Left ventricle myocardium inferior (tissue), 1 donor: ENCODE results near the gene GREB1. TPM values are rescaled to one million over a fixed set of nuclear protein-coding genes. Genes with fewer than 3 reads are reported as not detected.

Experiments
- DNase-seq: peaks from one replicate; pipeline ENCODE4 v3.0.0-alpha.2; 2020
- H3K27ac ChIP-seq: fragments of 200-600 bp; replicated peaks from 2 replicates; pipeline ENCODE4 v1.8.0; 2021
- H3K27me3 ChIP-seq: fragments of 200-600 bp; 2 replicates; pipeline ENCODE4 v1.8.0; 2021; ENCODE audit warnings: low read depth
- H3K36me3 ChIP-seq: fragments of 200-600 bp; 2 replicates; pipeline ENCODE4 v1.8.0; 2021
- H3K4me1 ChIP-seq: fragments of 200-600 bp; 2 replicates; pipeline ENCODE4 v1.8.0; 2021
- H3K4me3 ChIP-seq: fragments of 200-600 bp; 2 replicates; pipeline ENCODE4 v1.8.0; 2021; ENCODE audit warnings: mild to moderate bottlenecking, moderate library complexity
- H3K9me3 ChIP-seq: fragments of 200-600 bp; replicated peaks from 2 replicates; pipeline ENCODE4 v1.8.0; 2021
- CTCF ChIP-seq: fragments of 200-600 bp; IDR thresholded peaks from 2 replicates; pipeline ENCODE4 v1.8.0; 2021; ENCODE audit warnings: antibody characterized with exemption, mild to moderate bottlenecking, borderline replicate concordance
- intact Hi-C: fragments of 100-400 bp; cut with micrococcal nuclease; formaldehyde crosslinking; loops from one replicate; pipeline ENCODE4 v1.11.0; 2022
- total RNA-seq: library from RNA; stranded (reverse); fragmentation: NEBNext Ultra II Directional; extraction: Animal tissue kit (Norgen Biotek cat#: 25700); gene quantifications from one replicate; pipeline ENCODE4 v1.2.1, GENCODE V29; 2021
- donor health status: DM: no; HTN: yes; CAD: no; lungs with severe emphysema.

The GREB1 gene
- total RNA-seq, 1 donor from 2014 or later: 7.8 TPM

- no peaks in the 10 kb centered on the region for H3K4me1 ChIP-seq
- peaks cover 31% of the 10 kb centered on the region for H3K36me3 ChIP-seq
Observed at GRCh38 chr2:11636593-11637295, 102.9 kb downstream of the GREB1 start.

GRCh38 chr2:11637546-11637945 lies 103.7 kb downstream of the GREB1 start:
- Histone ChIP-seq H3K4me1 (no peaks in the 10 kb centered on the region), H3K27me3 (no peaks in the 10 kb centered on the region), H3K4me3 (no peak overlapping the region), H3K36me3 (peaks cover 25% of the 10 kb centered on the region), H3K27ac (no peak overlapping the region), H3K9me3 (no peaks in the 10 kb centered on the region)
- no peak for TF ChIP-seq CTCF
- intact Hi-C loops: no loop called here
- DNase-seq: no peak

More at GRCh38 chr2:11636593-11637295, 102.9 kb downstream of the GREB1 start:
- intact Hi-C loops: no loop called here
- DNase-seq: no peak
- H3K9me3 ChIP-seq: no peaks in the 10 kb centered on the region
- no peak for TF ChIP-seq CTCF
- no peaks in the 10 kb centered on the region for H3K27me3 ChIP-seq
- no peak overlapping the region for H3K4me3 ChIP-seq
- H3K27ac ChIP-seq: no peak overlapping the region

GRCh38 chr2:11639503-11639902 lies 105.7 kb downstream of the GREB1 start:
- H3K27ac ChIP-seq: no peak overlapping the region
- H3K36me3 ChIP-seq: peaks cover 12% of the 10 kb centered on the region
- intact Hi-C loops: no loop called here
- no peak for DNase-seq
- H3K4me3 ChIP-seq: no peak overlapping the region
- H3K4me1 ChIP-seq: no peaks in the 10 kb centered on the region
- no peak for TF ChIP-seq CTCF
- H3K27me3 ChIP-seq: no peaks in the 10 kb centered on the region
- H3K9me3 ChIP-seq: no peaks in the 10 kb centered on the region

GRCh38 chr2:11640132-11640531 lies 106.3 kb downstream of the GREB1 start:
- TF ChIP-seq CTCF: no peak

GRCh38 chr2:11642972-11643371 lies 109.1 kb downstream of the GREB1 start:
- no peak for TF ChIP-seq CTCF
- Histone ChIP-seq H3K27ac (no peak overlapping the region), H3K36me3 (peaks cover 9% of the 10 kb centered on the region), H3K9me3 (no peaks in the 10 kb centered on the region), H3K27me3 (no peaks in the 10 kb centered on the region), H3K4me1 (no peaks in the 10 kb centered on the region), H3K4me3 (no peak overlapping the region)
- intact Hi-C loops: no loop called here
- DNase-seq: no peak

More at GRCh38 chr2:11640132-11640531, 106.3 kb downstream of the GREB1 start:
- peaks cover 9% of the 10 kb centered on the region for H3K36me3 ChIP-seq
- no peak overlapping the region for H3K4me3 ChIP-seq
- intact Hi-C loops: no loop called here
- H3K27me3 ChIP-seq: no peaks in the 10 kb centered on the region
- DNase-seq: no peak
- no peak overlapping the region for H3K27ac ChIP-seq
- no peaks in the 10 kb centered on the region for H3K9me3 ChIP-seq
- H3K4me1 ChIP-seq: no peaks in the 10 kb centered on the region
